Central memory CD8-positive, alpha-beta T cell (primary cell): ENCODE measurements around the gene YBX1.
A peak's percentile ranks its signal among the peaks of the same experiment; 100 is the strongest.
"Not testable (repeated sequence)": the region's sequence is repeated elsewhere in the genome, so short reads cannot be mapped to it uniquely, and the experiment has no call there.

Experiments used
- ATAC-seq: fragments of 150-1000 bp; cut with Tn5 transposase; replicated peaks from 2 replicates; pipeline ENCODE4 v1.10.0; 2022; ENCODE audit warnings: mild to moderate bottlenecking, moderate FRiP score, moderate number of reproducible peaks; ENCODE audit not compliant: poor library complexity, severe bottlenecking; ENCODE audit errors: extremely low read depth
- DNase-seq, 2 donors: peaks; one replicate each; pipeline ENCODE4 v3.0.0; 2021; ENCODE audit warnings: low spot score in 2 of 2
- H3K27ac Mint-ChIP-seq: one replicate; pipeline ENCODE4 v1.8.0; 2022; ENCODE audit warnings: low read depth, mild to moderate bottlenecking, moderate library complexity, mixed read lengths
- H3K27me3 Mint-ChIP-seq: one replicate; pipeline ENCODE4 v1.8.0; 2022; ENCODE audit warnings: mixed read lengths
- H3K36me3 Mint-ChIP-seq: one replicate; pipeline ENCODE4 v1.8.0; 2022; ENCODE audit warnings: mild to moderate bottlenecking, moderate library complexity, mixed read lengths; ENCODE audit not compliant: insufficient read depth
- H3K4me1 Mint-ChIP-seq: one replicate; pipeline ENCODE4 v1.8.0; 2022; ENCODE audit warnings: mixed read lengths
- H3K4me3 Mint-ChIP-seq: one replicate; pipeline ENCODE4 v1.8.0; 2022; ENCODE audit warnings: mild to moderate bottlenecking, moderate library complexity, mixed read lengths
- H3K9me3 Mint-ChIP-seq: one replicate; pipeline ENCODE4 v1.8.0; 2022; ENCODE audit warnings: mixed read lengths

The YBX1 gene

GRCh38 chr1:42676534-42677087 lies 5.6 kb upstream of the YBX1 start:
- H3K36me3 Mint-ChIP-seq: peaks cover 6% of the 10 kb centered on the region

GRCh38 chr1:42679364-42679983 lies 2.7 kb upstream of the YBX1 start:
- H3K27ac Mint-ChIP-seq: no peak overlapping the region
- no peaks in the 10 kb centered on the region for H3K27me3 Mint-ChIP-seq
- peaks cover 32% of the 10 kb centered on the region for H3K4me1 Mint-ChIP-seq

More at GRCh38 chr1:42676534-42677087, 5.6 kb upstream of the YBX1 start:
- Mint-ChIP-seq H3K27me3 (no peaks in the 10 kb centered on the region), H3K27ac (no peak overlapping the region), H3K4me1 (peaks cover 15% of the 10 kb centered on the region), H3K4me3 (no peak overlapping the region), H3K9me3 (no peaks in the 10 kb centered on the region)
- ATAC-seq (no peak), DNase-seq (no peak)

GRCh38 chr1:42680055-42680454 lies 2.2 kb upstream of the YBX1 start:
- H3K27me3 Mint-ChIP-seq: no peaks in the 10 kb centered on the region
- DNase-seq (no peak), ATAC-seq (no peak)
- H3K36me3 Mint-ChIP-seq: peaks cover 25% of the 10 kb centered on the region
- no peaks in the 10 kb centered on the region for H3K9me3 Mint-ChIP-seq
- no peak overlapping the region for H3K27ac Mint-ChIP-seq
- peaks cover 38% of the 10 kb centered on the region for H3K4me1 Mint-ChIP-seq
- peak overlapping the region; percentile 69 for H3K4me3 Mint-ChIP-seq

More at GRCh38 chr1:42679364-42679983, 2.7 kb upstream of the YBX1 start:
- H3K4me3 Mint-ChIP-seq: no peak overlapping the region
- no peak for ATAC-seq
- peaks cover 23% of the 10 kb centered on the region for H3K36me3 Mint-ChIP-seq
- no peaks in the 10 kb centered on the region for H3K9me3 Mint-ChIP-seq
- no peak for DNase-seq

GRCh38 chr1:42680921-42681683 lies 1.1 kb upstream of the YBX1 start:
- no peak for DNase-seq
- Mint-ChIP-seq H3K4me3 (peak overlapping the region; percentile 94), H3K27ac (peak overlapping the region; percentile 95), H3K27me3 (no peaks in the 10 kb centered on the region), H3K36me3 (peaks cover 28% of the 10 kb centered on the region), H3K4me1 (peaks cover 46% of the 10 kb centered on the region), H3K9me3 (no peaks in the 10 kb centered on the region)
- no peak for ATAC-seq

DNA sequence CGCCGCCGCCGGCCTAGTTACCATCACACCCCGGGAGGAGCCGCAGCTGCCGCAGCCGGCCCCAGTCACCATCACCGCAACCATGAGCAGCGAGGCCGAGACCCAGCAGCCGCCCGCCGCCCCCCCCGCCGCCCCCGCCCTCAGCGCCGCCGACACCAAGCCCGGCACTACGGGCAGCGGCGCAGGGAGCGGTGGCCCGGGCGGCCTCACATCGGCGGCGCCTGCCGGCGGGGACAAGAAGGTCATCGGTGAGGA lies 193 bp downstream of the YBX1 start:
- not testable (repeated sequence) for DNase-seq, H3K27me3 Mint-ChIP-seq, H3K9me3 Mint-ChIP-seq
- H3K4me1 Mint-ChIP-seq: peaks cover 57% of the 10 kb centered on the region
- peak; percentile 9 for ATAC-seq
- H3K4me3 Mint-ChIP-seq: peak overlapping the region; percentile 94
- H3K36me3 Mint-ChIP-seq: peaks cover 32% of the 10 kb centered on the region
- peak overlapping the region; percentile 95 for H3K27ac Mint-ChIP-seq

DNA sequence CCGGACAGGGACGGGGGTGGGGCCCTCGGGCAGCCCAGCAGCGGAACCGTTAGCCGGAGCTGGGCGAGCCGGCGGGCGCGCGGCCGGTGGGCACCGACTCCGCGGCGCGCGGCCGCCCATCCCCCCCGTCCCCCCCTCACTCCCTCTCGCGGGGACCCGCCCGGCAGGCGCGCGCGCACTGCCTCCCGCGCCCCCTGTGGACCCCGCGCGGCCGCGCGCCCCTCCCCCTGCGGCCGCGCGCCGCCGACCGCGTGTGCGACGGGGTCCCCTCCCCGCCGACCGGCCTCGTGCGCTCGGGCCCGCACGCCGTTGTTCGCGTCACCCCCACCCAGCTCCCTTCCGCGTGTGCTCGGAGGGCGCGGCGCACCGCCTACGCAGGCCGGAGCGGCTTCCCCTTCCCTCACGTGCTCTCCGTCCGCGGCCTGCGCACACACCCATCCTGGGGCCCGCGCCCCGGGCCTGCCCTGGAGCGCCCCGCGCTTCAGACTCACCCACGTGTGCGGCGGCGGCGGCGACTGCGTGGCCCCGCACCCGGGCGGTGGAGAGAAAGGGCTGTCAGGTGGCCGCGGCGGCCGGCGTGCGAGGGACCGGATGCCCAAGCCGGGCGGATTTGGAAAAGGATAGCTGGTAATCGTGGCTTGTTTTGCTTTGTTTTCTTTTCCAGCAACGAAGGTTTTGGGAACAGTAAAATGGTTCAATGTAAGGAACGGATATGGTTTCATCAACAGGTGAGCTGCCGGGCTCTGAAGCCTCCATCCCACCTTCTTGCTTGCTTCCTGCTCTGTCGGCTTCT lies 717 bp downstream of the YBX1 start:
- Mint-ChIP-seq H3K4me3 (peak overlapping the region; percentile 97), H3K36me3 (peaks cover 34% of the 10 kb centered on the region), H3K27ac (peak overlapping the region; percentile 95), H3K9me3 (no peaks in the 10 kb centered on the region), H3K27me3 (no peaks in the 10 kb centered on the region), H3K4me1 (peaks cover 63% of the 10 kb centered on the region)
- DNase-seq (peak; percentile 30 to 45), ATAC-seq (peak; percentile 31)

DNA sequence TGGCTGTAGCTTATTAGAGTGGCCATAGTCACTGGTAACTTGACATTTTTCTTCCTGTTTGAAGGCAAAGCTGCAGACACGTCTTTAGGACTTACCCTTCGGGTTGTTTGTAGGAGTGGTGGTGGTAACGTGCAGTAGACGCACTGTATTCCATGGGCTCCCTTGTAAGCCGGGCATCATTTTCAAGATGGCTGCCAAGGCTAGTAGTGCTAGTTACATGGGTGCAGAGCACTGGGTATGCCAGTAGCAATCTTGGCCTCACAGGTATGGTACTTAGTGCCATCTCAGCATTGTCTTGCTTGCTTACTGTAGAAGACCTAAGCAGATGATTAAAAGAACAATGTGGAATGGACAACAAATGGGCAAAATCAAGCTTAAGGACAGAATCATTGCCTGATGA lies 1.9 kb downstream of the YBX1 start:
- peak overlapping the region; percentile 95 for H3K27ac Mint-ChIP-seq
- ATAC-seq (no peak), DNase-seq (no peak)
- H3K9me3 Mint-ChIP-seq: no peaks in the 10 kb centered on the region
- no peaks in the 10 kb centered on the region for H3K27me3 Mint-ChIP-seq
- H3K4me1 Mint-ChIP-seq: peaks cover 74% of the 10 kb centered on the region
- H3K4me3 Mint-ChIP-seq: peak overlapping the region; percentile 97
- H3K36me3 Mint-ChIP-seq: peaks cover 34% of the 10 kb centered on the region

- Mint-ChIP-seq H3K36me3 (peaks cover 36% of the 10 kb centered on the region), H3K27me3 (no peaks in the 10 kb centered on the region), H3K27ac (peak overlapping the region; percentile 38), H3K9me3 (no peaks in the 10 kb centered on the region), H3K4me3 (peak overlapping the region; percentile 41), H3K4me1 (peaks cover 84% of the 10 kb centered on the region)
- no peak for DNase-seq
- no peak for ATAC-seq
Measured at GRCh38 chr1:42686418-42686817, 4.2 kb downstream of the YBX1 start.

GRCh38 chr1:42689912-42690311 lies 7.7 kb downstream of the YBX1 start:
- Mint-ChIP-seq H3K27me3 (no peaks in the 10 kb centered on the region), H3K4me3 (no peak overlapping the region), H3K36me3 (peaks cover 28% of the 10 kb centered on the region), H3K4me1 (peaks cover 94% of the 10 kb centered on the region), H3K27ac (peak overlapping the region; percentile 25), H3K9me3 (no peaks in the 10 kb centered on the region)
- no peak for DNase-seq
- no peak for ATAC-seq

- H3K27ac Mint-ChIP-seq: peak overlapping the region; percentile 25
- H3K4me1 Mint-ChIP-seq: peaks cover 94% of the 10 kb centered on the region
- H3K27me3 Mint-ChIP-seq: no peaks in the 10 kb centered on the region
- DNase-seq (no peak), ATAC-seq (peak; percentile 29)
- H3K9me3 Mint-ChIP-seq: no peaks in the 10 kb centered on the region
- no peak overlapping the region for H3K4me3 Mint-ChIP-seq
- peaks cover 30% of the 10 kb centered on the region for H3K36me3 Mint-ChIP-seq
Measured at GRCh38 chr1:42690477-42691156, 8.4 kb downstream of the YBX1 start.

DNA sequence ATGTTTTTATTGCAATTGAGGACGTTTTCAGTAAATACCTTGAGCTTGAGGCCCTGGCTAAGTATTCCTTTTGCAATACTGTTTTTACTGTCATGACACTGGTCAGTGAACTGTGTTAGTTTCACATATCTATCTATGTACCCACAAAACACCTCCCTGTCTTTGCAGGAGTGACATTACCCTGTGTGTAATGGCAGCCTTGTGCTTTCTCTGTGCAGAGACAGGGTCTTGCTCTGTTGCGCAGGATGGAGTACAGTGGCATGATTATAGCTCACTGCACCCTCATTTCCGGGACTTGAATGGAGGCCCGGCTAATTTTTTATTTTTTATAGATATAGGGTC lies 8.9 kb downstream of the YBX1 start:
- no peaks in the 10 kb centered on the region for H3K27me3 Mint-ChIP-seq
- H3K4me3 Mint-ChIP-seq: no peak overlapping the region
- no peaks in the 10 kb centered on the region for H3K9me3 Mint-ChIP-seq
- no peak for DNase-seq
- H3K36me3 Mint-ChIP-seq: peaks cover 35% of the 10 kb centered on the region
- peaks cover 92% of the 10 kb centered on the region for H3K4me1 Mint-ChIP-seq
- no peak overlapping the region for H3K27ac Mint-ChIP-seq
- ATAC-seq: peak; percentile 29

DNA sequence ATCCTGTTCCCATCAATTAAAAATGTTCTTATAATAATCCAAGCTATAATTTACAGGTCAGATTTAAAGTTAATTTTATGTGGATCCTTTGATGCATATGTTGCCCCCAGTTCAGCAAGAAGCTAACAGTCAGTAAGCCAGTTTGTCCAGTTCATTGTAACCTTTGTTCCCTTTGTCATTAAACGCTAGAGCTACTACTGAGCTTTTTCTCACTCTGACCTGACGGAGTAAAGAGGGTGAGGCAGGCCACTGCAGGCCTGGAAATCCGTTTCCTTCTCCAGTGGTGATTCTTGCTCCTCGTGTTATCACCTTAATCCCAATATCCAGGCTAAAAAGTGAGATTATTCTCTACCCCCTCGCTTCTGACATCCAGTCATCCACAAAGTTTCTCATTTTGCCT lies 10.2 kb downstream of the YBX1 start:
- H3K9me3 Mint-ChIP-seq: no peaks in the 10 kb centered on the region
- peak overlapping the region; percentile 33 for H3K27ac Mint-ChIP-seq
- no peaks in the 10 kb centered on the region for H3K27me3 Mint-ChIP-seq
- DNase-seq (no peak), ATAC-seq (no peak)
- peaks cover 42% of the 10 kb centered on the region for H3K36me3 Mint-ChIP-seq
- peak overlapping the region; percentile 29 for H3K4me3 Mint-ChIP-seq
- peaks cover 79% of the 10 kb centered on the region for H3K4me1 Mint-ChIP-seq
